HEK293T (cell line): ENCODE results near the gene IRF8.

ENCODE experiments used
- ARNT ChIP-seq: fragments of 450-650 bp; IDR thresholded peaks from 2 replicates; pipeline ENCODE4 v1.6.1; 2017; ENCODE audit warnings: mild to moderate bottlenecking
- BHLHE40 ChIP-seq: fragments of 450-650 bp; IDR thresholded peaks from 2 replicates; pipeline ENCODE4 v1.6.1; 2016; ENCODE audit warnings: mild to moderate bottlenecking, moderate library complexity, borderline replicate concordance
- CTBP1 ChIP-seq: fragments of 450-650 bp; IDR thresholded peaks from 2 replicates; pipeline ENCODE4 v1.6.1; 2016; ENCODE audit warnings: borderline replicate concordance
- ELF4 ChIP-seq: fragments of 450-650 bp; IDR thresholded peaks from 2 replicates; pipeline ENCODE4 v1.6.1; 2017; ENCODE audit warnings: antibody characterized with exemption
- FOXK2 ChIP-seq: fragments of 450-650 bp; IDR thresholded peaks from 2 replicates; pipeline ENCODE4 v1.6.1; 2016; ENCODE audit warnings: mild to moderate bottlenecking
- FOXM1 ChIP-seq: fragments of 450-650 bp; IDR thresholded peaks from 2 replicates; pipeline ENCODE4 v1.6.1; 2017; ENCODE audit warnings: mild to moderate bottlenecking, borderline replicate concordance
- HDGF ChIP-seq: fragments of 450-650 bp; IDR thresholded peaks from 2 replicates; pipeline ENCODE4 v1.6.1; 2017; ENCODE audit warnings: antibody characterized with exemption, borderline replicate concordance
- PKNOX1 ChIP-seq: fragments of 450-650 bp; IDR thresholded peaks from 2 replicates; pipeline ENCODE4 v1.6.1; 2016
- SP1 ChIP-seq: fragments of 450-650 bp; IDR thresholded peaks from 2 replicates; pipeline ENCODE4 v1.6.1; 2017
- SUZ12 ChIP-seq: fragments of 450-650 bp; IDR thresholded peaks from 2 replicates; pipeline ENCODE4 v1.6.1; 2016; ENCODE audit warnings: mild to moderate bottlenecking
- TARDBP ChIP-seq: fragments of 450-650 bp; IDR thresholded peaks from 2 replicates; pipeline ENCODE4 v1.6.1; 2016
- ZNF384 ChIP-seq: fragments of 450-650 bp; IDR thresholded peaks from 2 replicates; pipeline ENCODE4 v1.6.1; 2016

DNA sequence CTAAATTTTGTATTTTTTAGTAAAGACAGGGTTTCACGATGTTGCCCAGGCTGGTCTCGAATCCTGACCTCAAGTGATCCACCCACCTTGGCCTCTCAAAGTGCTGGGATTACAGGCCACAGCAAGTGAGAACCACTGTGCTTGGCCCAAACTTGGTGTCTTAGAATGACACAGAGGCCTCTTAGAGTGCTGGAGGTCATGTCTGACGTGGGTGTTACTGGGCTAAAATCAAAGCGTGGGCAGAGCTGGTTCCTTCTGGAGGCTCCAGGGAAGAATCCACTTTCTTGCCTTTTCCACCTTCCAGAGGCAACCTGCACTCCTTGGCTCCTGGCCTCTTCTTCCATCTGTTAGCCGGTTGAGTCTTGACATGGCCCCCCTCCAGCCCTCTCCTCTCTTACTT lies 53.8 kb downstream of the IRF8 start:
- TF ChIP-seq CTBP1 (no peak), SP1 (no peak), FOXM1 (no peak), BHLHE40 (no peak), SUZ12 (no peak), TARDBP (no peak), ZNF384 (no peak), FOXK2 (no peak), HDGF (no peak), ELF4 (no peak), ARNT (no peak), PKNOX1 (no peak)
